Stimulated activated CD4-positive, alpha-beta T cell treated with anti-CD3 and anti-CD28 coated beads, Interleukin-1b, Interleukin-23, amount 100 ng/mL, for 4 hours (primary cell): ENCODE results near the gene RIN3.

ENCODE experiments used
- DNase-seq, 2 donors: peaks; one replicate each; pipeline ENCODE4 v3.0.0-alpha.2; 2020; ENCODE audit warnings: low read depth in 2 of 2

The RIN3 gene

GRCh38 chr14:92575061-92575747 lies 61.6 kb downstream of the RIN3 start:
- DNase-seq = no peak

- DNase-seq = no peak
Observed at GRCh38 chr14:92575748-92576303, 62.2 kb downstream of the RIN3 start.

DNA sequence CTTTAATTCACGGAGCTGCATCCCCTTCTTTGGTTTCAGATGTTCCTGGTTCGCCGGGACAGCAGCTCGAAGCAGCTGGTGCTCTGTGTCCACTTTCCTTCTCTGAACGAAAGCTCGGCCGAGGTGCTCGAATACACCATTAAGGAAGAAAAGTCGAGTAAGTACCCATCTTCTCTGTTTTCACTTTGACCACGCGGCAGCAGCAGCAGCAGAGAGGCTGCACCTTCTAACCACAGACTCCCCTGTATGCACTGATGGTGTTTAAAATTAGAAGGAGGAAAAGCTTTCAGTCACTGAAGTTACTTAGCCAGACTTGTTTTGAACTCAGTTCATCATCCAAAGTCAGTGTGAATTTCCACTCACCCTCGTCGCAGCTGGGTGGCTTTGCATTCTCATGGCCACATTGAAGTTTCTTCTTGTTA lies 63.8 kb downstream of the RIN3 start:
- DNase-seq = no peak

DNA sequence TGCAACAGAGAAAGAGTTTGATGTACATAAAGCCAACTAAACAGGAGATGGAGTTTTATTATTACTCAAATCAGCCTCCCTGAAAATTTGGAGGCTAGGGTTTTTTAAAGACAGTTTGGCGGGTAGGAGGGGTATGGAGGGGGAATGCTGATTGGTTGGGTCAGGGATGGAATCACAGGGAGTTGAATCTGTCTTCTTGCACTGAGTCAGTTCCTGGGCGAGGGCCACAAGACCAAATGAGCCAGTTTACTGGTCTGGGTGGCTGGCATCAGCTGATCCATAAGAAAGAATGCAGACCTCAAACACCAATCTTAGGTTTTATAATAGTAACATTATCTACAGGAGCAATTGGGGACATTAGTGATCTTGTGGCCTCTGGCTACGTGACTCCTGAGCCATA lies 64.9 kb downstream of the RIN3 start:
- DNase-seq = no peak

DNA sequence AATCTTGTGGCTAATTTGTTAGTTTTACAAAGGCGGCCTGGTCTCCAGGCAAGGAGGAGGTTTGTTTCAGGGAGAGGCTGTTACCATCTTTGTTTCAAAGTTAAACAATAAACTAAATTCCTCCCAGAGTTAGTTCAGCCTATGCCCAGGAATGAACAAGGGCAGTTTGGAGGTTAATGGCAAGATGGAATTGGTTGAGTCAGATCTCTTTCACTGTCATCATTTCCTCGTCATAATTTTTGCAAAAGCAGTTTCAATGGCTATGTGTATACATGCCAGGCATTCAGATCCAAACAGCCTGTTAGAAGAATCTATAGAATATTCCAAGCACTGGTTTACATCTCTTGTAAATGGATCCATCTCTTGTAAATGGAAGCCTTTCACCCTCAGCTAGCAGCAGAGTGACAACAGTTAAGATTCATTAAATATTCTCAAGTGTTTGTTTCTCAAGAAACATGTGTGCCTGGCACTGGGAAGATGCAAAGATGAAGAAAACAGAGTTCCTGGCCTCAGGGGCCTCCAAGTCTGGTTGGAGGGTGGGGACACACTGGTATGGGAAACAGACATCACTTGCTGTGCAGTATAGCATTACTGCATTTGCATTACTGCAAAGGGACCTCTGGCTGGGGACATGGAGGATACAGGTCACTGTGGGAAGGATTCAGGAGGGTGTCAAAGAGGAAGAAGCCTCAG lies 65.8 kb downstream of the RIN3 start:
- no peak for DNase-seq

DNA sequence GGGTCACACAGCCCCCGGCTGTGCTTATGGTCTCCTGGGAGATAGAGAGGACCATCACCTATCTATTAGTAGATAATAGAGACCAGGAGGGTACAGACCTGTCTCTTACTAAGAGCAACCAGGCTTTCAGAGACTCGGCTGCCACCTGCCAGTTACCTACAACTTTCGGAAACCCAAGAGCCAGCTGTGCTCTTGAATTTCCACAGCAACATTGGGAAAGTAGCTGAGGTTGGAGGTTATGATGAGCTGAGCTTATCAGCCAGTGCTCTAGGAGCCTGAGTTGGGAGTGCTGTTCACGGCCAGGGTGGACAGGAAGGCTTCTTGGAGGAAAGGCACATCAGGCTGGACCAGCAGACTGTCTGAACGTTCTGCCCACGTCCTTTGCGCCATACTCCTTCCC lies 67.6 kb downstream of the RIN3 start:
- no peak for DNase-seq

DNA sequence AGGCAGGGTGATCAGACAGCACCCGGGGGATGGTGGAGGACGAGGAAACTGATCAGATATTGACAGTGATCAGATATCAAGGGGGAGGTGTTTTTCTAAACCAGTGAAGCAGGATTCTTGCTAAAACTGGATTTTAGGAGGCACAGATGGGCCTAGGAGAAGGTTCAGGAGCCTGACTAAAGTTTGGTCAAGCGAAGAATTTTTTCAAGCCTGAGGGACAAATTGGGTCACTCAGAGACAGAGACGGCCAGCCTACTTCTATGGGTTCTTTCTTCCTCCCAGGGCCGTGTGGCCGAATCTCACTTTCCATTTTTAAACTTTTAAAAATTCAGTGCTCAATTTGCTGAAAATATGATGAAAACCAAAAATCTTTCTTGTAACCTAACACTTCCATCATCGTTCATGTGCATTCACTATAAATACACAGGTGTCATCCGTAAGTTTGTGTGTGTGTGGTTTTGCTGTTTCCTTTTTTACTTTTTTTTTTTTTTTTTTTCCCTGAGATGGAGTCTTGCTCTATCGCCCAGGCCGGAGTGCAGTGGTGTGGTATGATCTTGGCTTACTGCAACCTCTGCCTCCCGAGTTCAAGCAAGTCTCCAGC lies 68.5 kb downstream of the RIN3 start:
- DNase-seq = no peak

GRCh38 chr14:92582706-92583452 lies 69.3 kb downstream of the RIN3 start:
- no peak for DNase-seq

DNA sequence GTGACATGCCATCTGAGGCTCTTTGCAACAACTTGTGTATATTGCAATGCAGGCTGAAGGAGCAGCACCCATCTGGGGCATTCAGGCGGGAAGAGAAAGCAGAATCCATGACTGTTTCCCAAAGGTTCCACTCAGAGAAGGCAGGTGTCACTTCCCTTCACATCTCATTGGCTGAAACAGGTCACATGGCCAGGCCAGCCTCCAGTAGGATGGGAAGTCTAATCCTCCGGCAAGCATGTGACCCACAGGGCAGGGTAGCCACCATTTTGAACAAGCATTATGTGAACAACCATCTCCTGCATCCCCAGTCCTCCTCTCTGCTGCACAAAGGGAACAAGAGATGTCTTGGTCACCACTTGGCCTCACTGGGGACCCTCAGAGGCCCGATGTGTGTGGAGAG lies 70.6 kb downstream of the RIN3 start:
- DNase-seq = no peak

DNA sequence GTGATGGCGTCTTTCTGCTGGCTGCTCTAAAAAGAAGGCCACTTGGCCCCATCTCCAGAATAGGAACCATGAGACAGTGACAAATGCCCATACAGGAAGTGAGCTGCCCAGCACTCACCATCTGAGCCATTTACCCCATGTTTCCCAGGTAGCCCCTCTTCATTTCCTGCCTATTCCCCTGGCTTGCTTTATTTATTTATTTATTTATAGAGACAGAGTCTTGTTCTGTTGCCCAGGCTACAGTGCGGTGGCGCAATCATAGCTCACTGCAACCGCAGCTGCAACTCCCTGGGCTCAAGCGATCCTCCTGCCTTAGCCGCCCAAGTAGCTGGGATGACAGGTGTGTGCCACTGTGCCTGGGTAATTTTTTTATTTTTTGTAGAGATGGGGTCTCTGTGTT lies 71.2 kb downstream of the RIN3 start:
- no peak for DNase-seq

GRCh38 chr14:92585981-92586937 lies 72.7 kb downstream of the RIN3 start:
- DNase-seq = peak in 1 of 2 donors; percentile 28

DNA sequence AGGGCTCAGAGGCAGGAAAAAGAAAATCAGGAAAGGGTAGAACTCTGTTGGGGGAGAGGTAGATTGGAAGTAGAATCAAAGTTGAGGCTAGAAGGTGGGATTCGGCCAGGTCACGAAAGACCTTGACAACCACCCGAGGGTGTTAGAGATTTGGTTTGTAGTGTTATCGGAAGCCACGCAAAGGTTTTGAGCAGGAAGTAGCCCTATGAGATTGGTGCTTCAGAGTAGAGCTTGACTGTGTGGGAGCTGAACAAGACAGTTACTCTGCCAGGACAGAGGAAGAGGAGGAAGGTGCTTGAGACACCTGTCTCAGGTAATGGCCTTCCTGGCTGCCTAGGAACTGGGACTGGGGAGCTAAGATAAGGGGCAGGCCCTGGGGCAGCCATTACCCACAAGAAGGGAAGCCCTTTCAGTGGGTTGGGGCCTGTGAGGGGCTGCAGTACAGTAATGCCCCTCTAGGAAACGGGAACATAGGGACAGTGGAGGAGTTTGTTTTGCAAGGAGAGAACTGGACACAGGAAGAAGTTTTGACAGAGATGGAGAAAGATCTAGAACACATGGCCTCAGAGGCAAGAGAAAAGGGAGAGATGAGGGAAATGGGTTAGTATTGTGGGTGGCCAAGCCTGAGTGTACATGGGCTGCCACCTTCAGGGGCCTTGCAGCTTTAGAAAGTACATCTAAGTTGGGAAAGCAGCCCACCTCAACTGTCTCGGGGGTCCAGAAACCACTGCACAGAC lies 73.5 kb downstream of the RIN3 start:
- DNase-seq = no peak

DNA sequence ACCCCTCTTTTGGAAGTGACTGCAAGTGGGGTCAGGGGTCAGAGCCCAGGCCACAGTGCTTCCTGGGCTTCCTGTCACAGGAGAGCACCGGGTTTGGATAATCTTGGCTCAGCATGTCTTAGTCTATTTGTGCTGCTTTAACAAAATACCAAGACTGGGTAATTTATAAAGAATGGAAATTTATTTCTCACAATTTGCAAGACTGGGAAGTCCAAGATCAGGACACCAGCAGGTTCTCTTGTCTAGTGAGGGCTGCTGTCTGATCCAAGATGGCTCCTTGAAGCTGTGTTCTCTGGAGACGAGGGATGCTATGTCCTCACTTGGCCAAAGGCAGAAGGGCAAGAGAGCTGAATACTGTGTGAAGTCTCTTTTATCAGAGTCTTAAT lies 74.1 kb downstream of the RIN3 start:
- DNase-seq = no peak

- DNase-seq = no peak
Observed at GRCh38 chr14:92589213-92589852, 75.8 kb downstream of the RIN3 start.

GRCh38 chr14:92590176-92590575 lies 76.6 kb downstream of the RIN3 start:
- DNase-seq = no peak

GRCh38 chr14:92590941-92591340 lies 77.4 kb downstream of the RIN3 start:
- DNase-seq = no peak

- no peak for DNase-seq
Observed at GRCh38 chr14:92591346-92591745, 77.8 kb downstream of the RIN3 start.

- no peak for DNase-seq
Observed at GRCh38 chr14:92595267-92595666, 81.7 kb downstream of the RIN3 start.

- no peak for DNase-seq
Observed at GRCh38 chr14:92596331-92596907, 82.8 kb downstream of the RIN3 start.
